DMS114 treated with DMSO at 0.1 percent for 48 hours (cell line): ENCODE results near the gene YEATS4.

ENCODE experiments used
- DNase-seq: peaks from one replicate; lab custom pipeline; 2025; ENCODE audit not compliant: unreplicated experiment; lab: John Stamatoyannopoulos, UW

YEATS4 gene

DNA sequence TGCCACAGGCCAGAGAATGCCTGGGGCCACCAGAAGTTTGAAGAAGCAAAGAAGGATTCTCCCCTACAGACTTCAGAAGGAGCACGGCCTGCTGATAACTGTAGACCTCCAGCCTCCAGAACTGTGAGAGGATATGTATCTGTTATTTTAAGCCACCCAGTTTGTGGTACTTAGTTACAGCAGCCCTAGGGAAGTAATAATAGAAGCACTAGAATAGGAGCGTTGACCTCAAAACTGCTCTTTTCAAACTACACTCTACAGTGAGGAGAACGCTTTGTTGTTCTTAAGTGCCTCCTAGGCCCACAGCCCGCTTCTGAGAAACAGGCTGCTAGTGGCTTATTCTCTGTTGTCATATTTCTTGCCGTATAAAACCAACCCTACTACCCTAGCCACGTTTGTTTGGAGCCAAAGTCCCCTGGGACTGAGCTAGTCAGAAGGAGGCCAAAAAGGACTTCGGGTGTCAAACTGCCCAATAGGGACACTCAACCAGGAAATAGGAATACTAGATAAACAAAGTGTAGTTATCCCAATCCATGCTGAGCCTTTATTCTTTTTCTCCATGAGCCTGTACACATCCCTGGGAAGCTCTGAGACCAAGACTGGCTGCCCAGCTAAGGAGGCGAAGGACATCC is 72.2 kb downstream of the YEATS4 start:
- no peak for DNase-seq

DNA sequence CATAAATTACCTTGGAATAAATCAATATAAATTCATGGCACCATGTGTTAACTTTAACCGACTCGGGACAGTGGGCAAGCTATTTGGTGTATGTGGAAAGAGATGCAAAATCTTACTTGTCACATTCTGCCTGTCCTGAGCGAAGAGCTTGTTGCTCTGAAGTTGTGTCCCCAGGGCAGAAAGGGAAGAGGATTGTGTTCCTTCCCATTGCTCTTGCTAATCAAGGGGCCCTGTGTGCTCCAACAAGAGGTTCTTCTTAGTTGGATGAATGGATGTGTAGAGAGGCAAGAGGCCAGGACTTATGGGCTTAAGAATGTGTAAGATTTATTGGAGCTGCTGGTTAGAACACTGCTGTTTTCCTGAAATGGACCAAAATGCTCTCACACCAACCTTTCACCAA is 74.1 kb downstream of the YEATS4 start:
- DNase-seq, result no peak

DNA sequence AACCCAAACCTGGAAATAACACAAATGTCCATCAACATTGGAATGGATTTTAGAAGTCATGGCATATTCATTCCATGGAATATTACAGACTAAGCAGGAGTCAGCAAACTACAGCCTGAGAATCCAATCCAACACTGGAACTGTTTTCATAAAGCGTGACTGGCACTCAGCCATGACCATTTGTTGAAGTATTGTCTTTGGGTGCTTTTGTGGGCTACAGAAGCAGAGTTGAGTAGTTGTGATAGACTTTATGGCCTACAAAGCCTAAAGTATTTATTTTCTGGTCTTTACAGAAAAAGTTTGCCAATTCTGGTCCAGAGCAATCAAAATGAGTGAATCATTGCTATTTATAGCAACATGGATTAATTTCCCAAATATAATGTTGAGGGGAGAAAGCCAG is 76.1 kb downstream of the YEATS4 start:
- no peak for DNase-seq

DNA sequence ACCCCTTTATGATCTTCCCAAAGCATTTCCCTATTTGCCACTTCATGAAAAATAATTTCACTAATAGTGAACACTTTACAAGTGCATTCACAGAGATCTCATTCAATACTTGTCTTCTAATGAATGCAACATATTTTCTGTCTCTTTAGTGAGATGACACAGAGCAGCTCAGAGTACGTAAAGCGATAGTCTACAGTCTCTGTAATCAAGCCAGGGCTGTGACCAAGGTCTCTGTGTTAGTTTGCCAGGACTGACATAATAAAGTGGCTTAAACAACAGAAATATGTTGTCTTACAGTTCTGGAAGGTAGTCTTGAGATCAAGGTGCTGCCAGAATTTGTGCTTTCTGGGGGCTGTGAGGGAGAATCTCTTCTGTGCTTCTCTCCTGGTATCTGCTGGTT is 77.5 kb downstream of the YEATS4 start:
- no peak for DNase-seq

DNA sequence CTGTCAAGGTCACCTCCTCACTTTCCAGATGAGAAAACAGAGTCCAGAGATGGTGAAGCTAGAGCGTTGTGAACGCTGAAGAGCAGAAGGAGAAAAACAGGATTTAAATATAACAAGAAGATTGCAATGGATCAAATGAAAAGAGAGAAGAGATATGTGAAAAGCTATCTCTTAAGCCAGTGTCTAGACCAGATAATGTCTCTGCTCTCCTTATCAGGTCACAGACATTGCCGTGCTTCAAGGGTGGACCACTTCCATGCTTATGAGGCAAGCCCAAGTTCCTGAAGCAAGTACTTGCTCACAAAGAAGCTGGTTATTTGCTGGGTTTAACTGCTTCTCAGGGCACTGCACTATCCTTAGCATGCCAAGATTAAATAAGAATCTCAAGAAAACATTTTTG is 79.0 kb downstream of the YEATS4 start:
- DNase-seq, result no peak

DNA sequence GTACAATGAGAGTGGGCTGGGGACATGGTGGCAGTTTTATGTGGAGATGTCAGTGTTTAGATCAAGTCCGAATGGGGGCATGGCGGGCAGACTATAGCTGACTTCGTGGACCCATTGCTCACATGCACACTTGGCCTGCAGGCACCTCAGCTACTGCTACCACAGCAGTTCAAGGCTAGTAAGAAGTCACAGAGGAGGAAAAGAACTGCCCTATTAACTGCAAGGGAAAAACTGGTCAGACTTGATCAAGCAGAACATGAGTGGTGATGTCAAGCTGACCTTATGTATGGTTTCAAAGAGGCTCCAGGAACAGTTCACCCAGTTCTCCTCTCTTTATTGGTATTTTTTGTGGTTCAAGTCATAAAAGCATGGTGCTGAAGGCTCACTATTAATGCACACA is 80.5 kb downstream of the YEATS4 start:
- no peak for DNase-seq
